NCI-H446 treated with DMSO at 0.1 percent for 48 hours (cell line): ENCODE results near the gene OGA.

Experiments
- DNase-seq: peaks from one replicate; lab custom pipeline; 2025; lab: John Stamatoyannopoulos, UW

OGA gene

DNA sequence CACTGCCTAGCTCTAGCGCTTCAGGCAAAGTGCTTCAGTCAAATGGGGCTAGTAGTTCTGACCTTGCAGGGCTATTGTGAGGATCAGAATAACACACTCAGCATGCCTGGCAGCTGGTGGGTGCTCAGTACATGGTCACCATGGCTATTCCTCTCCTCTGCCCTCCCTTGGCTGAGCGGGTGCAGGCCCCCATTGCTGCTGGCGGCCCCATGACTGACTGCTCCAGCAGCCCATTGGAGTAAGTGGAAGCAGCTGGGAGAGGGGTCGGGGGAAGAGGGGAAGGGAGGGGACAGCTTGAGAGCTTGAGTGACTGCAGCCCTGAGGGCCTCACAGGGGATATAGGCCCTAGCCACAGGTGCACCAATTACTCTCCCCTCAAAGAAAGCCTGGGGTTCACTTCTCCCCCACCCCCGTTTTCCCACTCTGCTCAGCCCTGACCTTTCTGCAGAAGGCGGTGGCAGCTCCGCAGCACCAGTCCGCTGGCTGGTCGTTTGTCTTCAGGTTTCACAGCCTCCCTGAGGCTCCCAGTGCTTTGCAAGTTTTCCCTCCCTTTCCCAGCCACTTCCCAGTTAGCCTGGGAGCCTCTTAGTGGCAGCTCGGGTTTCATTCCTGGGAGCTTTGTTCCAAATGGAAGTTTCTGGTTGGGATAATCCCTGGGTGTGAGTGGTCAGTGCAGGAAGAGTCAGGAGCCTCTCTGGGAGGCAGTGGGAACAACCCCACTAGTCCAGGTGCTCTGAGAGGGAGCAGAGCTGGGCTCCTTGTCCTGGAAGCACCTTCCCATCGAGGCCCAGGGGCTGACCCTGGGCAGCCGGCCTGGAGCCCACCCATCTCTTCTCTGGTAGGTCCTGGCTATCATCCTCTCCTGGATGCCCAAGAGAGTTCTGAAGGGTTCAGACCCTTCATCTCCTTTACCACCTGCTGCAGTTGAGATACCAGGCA lies 58.7 kb downstream of the OGA start:
- no peak for DNase-seq

DNA sequence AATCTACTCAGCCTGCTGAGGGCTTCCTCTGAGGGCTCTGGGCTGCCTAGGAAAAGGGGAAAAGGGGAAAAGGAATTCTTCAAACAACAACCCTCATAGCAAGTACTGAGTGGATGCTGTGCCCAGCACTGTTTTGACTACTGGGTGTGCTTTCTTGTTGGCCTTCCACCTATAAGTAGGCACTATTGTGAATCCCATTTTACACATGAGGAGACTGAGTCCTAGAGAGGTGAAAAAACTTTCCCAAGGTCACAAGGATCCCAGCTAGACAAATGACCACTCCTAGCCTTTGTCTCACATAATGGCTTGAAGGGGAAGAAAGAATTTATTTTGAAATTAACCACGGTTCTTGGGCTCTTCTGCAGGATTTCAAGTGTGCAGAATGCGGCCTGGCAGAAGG lies 59.4 kb downstream of the OGA start:
- no peak for DNase-seq

DNA sequence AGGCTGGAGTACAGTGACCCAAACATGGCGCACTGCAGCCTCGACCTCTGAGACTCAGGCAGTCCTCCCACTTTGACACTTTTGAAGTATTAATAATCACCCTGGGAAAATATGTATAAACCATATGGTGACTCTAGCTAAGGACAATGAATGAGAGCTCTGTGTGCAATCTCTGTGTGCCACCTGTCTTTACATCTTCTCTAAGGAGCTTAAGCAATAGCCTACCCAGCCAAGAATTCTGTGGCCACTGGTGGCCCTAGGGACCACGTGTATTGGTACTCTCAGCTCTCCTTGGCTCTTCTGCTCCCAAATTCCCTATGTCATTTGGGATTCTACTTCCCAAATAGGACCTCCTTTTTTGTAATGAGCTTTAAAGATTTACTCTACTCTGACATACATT lies 66.0 kb downstream of the OGA start:
- no peak for DNase-seq

DNA sequence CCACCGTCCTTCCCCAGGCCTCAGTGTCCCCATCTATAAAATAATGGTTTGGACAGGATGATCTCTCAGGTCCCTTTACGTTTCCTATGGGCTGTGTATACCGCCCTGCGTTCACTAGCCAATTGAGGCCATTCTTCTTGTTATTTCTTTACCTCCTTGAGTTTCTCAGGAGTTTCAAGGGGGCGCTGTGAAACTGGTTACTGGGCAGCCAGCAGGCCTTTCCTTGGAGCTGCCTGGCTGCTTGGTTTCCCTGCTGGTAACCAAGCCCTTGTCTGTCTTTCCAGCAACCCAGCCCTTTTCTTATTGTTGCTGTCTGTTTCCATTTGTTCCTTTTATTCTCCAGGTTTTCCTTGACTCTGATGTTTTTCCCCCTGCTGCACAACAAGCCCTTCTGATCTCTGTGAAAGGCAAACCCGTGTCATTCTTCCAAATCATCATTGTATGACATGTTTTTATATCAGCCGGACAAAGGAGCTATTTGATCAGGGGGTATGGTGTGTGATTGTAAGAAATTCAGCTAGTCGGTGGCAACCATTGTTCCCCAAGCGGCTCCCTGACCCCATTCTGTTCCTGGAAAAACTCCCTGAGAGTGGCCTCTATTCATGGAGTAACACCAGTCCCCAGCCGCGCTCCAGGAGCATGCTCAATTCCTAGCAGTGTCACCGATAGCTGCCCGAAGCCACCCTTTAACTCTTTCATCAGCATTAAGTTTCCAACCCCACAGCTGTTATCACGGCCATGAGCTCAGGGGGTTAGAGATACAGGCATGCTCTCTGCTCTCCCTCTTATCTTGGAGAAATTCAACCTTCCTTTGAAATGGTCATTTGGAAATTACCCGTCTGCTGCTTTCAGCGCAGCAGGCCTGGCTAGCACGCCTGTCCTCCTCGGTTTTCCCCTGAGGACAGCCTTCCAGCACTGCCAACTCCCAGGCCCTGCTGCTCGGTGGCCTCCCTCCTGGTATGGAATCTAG lies 68.9 kb downstream of the OGA start:
- DNase-seq, result no peak

DNA sequence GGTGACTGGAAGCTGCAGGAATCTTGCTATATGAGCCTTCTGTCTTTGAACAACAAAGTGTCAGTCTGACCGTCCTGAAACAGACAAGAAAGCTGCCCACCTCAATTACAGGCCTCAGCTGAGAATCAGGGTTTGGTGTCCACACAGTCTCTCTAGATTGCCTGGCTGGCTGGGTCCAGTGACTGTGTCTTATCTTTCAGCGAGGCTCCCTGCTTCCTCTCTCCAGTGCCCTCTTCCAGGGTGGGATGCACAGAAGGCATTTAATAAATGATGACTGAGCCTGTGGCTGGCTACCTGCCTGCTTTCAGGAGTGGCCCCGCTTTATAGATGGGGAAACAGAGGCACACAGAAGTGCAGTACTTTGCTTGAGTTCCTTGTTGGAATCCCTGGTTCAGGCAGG lies 69.7 kb downstream of the OGA start:
- no peak for DNase-seq

DNA sequence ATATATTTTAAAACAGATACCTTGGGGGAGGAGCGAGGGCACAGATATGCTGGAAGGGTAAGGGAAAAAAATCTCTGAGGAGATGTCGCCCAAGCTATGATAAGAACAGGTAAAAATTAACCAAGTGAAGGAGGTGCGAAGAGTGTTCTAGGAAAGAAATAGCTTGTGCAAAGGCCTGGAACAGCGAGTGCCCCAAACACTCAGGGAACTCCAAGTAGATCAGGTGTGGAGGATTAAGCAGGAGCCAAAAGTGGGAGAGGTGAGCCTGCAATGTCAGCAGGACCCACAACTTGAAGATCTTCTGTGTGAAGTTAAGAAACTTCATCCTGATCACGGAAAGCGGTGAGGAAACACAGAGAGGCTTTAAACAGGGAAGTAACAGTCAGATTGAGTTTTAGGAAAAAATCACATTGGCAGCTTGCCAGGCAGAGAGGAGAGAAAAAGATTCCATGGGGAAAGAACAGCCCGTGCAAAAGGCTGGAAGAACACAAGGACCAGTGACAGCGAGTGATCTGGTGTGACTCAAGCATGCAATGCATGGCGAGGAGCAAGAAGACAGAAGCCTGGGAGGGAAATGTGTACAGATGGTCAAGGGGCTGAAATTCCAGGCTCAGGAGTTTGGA lies 73.1 kb downstream of the OGA start:
- DNase-seq, result no peak

DNA sequence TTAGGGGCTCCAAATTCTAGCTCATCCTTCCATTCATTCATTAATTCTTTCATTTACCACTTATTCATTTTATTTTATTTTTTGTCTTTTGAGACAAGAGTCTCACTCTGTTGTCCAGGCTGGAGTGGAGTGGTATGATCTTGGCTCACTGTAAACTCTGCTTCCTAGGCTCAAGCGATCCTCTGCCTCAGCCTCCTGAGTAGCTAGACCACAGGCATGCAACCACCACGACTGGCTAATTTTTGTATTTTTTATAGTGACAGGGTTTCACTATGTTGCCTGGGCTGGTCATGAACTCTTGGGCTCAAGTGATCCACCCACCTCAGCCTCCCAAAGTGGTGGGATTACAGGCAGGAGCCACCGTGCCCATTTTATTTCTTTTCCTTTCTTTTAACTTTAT lies 74.0 kb downstream of the OGA start:
- no peak for DNase-seq

DNA sequence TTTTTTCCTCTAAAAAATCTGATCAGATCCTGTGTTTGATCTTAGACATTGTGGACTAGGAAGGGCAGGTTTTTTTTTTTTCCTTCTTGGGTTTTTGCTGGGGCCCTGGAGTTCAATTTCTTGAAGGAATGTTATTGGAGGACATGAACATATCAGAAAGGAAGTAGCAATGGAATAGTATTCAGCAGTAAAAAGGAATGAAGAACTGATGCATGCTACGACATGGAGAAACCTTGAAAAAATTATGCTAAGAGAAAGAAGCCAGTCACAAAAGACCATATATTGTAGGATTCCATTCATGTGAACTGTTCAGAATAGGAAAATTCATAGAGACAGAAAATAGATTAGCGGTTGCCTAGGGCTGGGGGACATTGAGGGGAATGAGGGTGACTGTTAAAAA lies 76.3 kb downstream of the OGA start:
- DNase-seq, result no peak

DNA sequence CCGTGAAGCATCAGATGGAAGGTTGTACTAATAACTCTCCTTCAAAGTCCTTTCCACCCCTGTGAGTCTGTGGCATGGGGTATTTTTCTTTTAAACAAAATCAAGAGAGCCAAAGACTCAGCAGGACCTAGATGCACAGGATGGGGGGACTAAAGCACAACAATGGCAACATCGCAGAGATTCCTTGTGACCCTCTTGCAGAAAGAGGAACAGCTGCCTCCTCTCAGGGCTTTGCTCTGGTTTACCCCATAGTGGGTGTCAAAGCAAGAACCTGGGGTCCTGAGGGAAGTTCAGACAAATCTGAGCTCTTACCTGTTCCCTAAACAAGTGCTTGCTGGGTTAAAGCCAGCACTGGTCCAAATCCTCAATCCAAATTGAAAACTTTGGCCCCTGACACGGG lies 81.6 kb downstream of the OGA start:
- DNase-seq, result no peak
